ENCODE results near the gene PERP.

- TF ChIP-seq POLR2A (IDR thresholded peaks at IDR 0.05) (no peak), CTCF (IDR thresholded peaks at IDR 0.05) (no peak)
Measured at GRCh38 chr6:138110229-138110628, 3.0 kb upstream of the PERP start.
